BJ (cell line): ENCODE measurements around the gene PDE8B. TPM values are rescaled to one million over a fixed set of nuclear protein-coding genes. Genes with fewer than 3 reads are reported as not detected.

ENCODE experiments used
- CTCF ChIA-PET: fragments of 350-600 bp; formaldehyde crosslinking; extraction: SDS; loops from one replicate; lab custom pipeline; 2021; ENCODE audit warnings: antibody characterized with exemption, inconsistent platforms; lab: Yijun Ruan, JAX
- POLR2A ChIA-PET: fragments of 300-600 bp; sonication (Branson Sonifier 250); formaldehyde crosslinking; extraction: SDS; loops from one replicate; lab custom pipeline; 2021; ENCODE audit warnings: antibody characterized with exemption; lab: Charles Lee
- DNase-seq: peaks from one replicate; pipeline ENCODE4 v3.0.0-alpha.2; 2011; ENCODE audit warnings: low read depth
- H3K27me3 ChIP-seq: 2 replicates; pipeline ENCODE4 v1.6.0; 2011; ENCODE audit warnings: low read length; ENCODE audit not compliant: control insufficient read depth, insufficient read depth
- H3K36me3 ChIP-seq: 2 replicates; pipeline ENCODE4 v1.5.1; 2011; ENCODE audit warnings: low read length; ENCODE audit not compliant: control insufficient read depth, insufficient read depth
- H3K4me3 ChIP-seq: 2 replicates; pipeline ENCODE4 v1.5.1; 2011; ENCODE audit warnings: low read depth, mild to moderate bottlenecking, control low read depth, low read length
- CTCF ChIP-seq: IDR thresholded peaks from 2 replicates; pipeline ENCODE4 v1.5.1; 2011; ENCODE audit warnings: low read depth, mild to moderate bottlenecking, control low read depth, inconsistent platforms, low read length, moderate library complexity; ENCODE audit not compliant: insufficient read depth
- polyA plus RNA-seq: library from polyadenylated mRNA; depleted of rRNA; stranded (reverse); fragments of >200 nt; gene quantifications from 2 replicates; pipeline ENCODE4 v1.2.3, GENCODE V29; 2011

Gene PDE8B
- polyA plus RNA-seq, 1 experiment = 2.2 TPM

- no peak overlapping the region for H3K4me3 ChIP-seq
- DNase-seq = no peak
- no peaks in the 10 kb centered on the region for H3K36me3 ChIP-seq
- no peak for TF ChIP-seq CTCF
- H3K27me3 ChIP-seq = no peaks in the 10 kb centered on the region
- ChIA-PET POLR2A (no interaction called here), CTCF (no interaction called here)
Observed at GRCh38 chr5:77262697-77263096, 52.2 kb downstream of the PDE8B start.

- TF ChIP-seq CTCF = no peak
- Histone ChIP-seq H3K36me3 (no peaks in the 10 kb centered on the region), H3K27me3 (no peaks in the 10 kb centered on the region), H3K4me3 (no peak overlapping the region)
- no peak for DNase-seq
- POLR2A ChIA-PET = no interaction called here
- CTCF ChIA-PET = no interaction called here
Observed at GRCh38 chr5:77266291-77266690, 55.8 kb downstream of the PDE8B start.

GRCh38 chr5:77267496-77267895 is 57.0 kb downstream of the PDE8B start:
- DNase-seq = no peak
- TF ChIP-seq CTCF = no peak
- H3K4me3 ChIP-seq = no peak overlapping the region
- ChIA-PET POLR2A (no interaction called here), CTCF (no interaction called here)
- no peaks in the 10 kb centered on the region for H3K36me3 ChIP-seq
- no peaks in the 10 kb centered on the region for H3K27me3 ChIP-seq

- Histone ChIP-seq H3K36me3 (no peaks in the 10 kb centered on the region), H3K4me3 (no peak overlapping the region), H3K27me3 (no peaks in the 10 kb centered on the region)
- ChIA-PET CTCF (interaction anchor here (2.5 kb wide), 1 partner anchor 10 kb away, joined by 10 read pairs; no protein-coding TSS in a partner anchor), POLR2A (no interaction called here)
- no peak for TF ChIP-seq CTCF
- no peak for DNase-seq
Observed at GRCh38 chr5:77272206-77272605, 61.7 kb downstream of the PDE8B start.

GRCh38 chr5:77277759-77278158 is 67.3 kb downstream of the PDE8B start:
- no peak for DNase-seq
- no peak overlapping the region for H3K4me3 ChIP-seq
- ChIA-PET POLR2A (interaction anchor here (0.7 kb wide), 1 partner anchor 142 kb away, joined by 3 read pairs; no protein-coding TSS in a partner anchor), CTCF (no interaction called here)
- no peak for TF ChIP-seq CTCF
- H3K36me3 ChIP-seq = no peaks in the 10 kb centered on the region
- H3K27me3 ChIP-seq = no peaks in the 10 kb centered on the region
